D721Med (cell line): Measurements from ENCODE around the gene CCNB2.

Experiments used
- DNase-seq: peaks from one replicate; pipeline ENCODE4 v3.0.0; 2011; ENCODE audit warnings: low spot score; ENCODE audit not compliant: insufficient read length
- FAIRE-seq: peaks from 2 replicates; lab custom pipeline; 2011; peaks lifted over from hg19 to GRCh38; lab: Jason Lieb, UNC
- CTCF ChIP-seq: IDR thresholded peaks from 2 replicates; pipeline ENCODE4 v1.5.1; 2012; ENCODE audit warnings: mild to moderate bottlenecking, control low read depth; ENCODE audit not compliant: insufficient read depth; ENCODE audit errors: missing control alignments

Gene CCNB2

DNA sequence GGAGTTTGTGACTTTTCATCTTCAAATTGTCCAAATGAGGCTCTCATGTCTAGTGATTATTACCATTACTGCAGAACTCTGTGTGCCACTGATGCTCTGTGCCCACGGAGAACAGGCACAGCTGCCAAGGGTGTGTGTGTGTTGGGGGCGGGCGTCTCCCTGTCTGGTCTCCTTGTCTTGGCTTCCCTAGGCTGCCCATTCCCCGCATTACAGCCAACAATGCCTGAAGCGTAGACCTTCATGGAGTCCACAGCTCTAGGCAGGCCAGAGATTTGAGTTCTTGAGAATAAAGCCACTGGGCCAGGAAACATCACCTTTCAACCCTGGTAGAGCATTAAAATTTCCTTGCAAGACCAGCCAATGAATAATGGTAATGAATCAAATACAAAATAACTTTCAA is 42.7 kb downstream of the CCNB2 start:
- no peak for DNase-seq

DNA sequence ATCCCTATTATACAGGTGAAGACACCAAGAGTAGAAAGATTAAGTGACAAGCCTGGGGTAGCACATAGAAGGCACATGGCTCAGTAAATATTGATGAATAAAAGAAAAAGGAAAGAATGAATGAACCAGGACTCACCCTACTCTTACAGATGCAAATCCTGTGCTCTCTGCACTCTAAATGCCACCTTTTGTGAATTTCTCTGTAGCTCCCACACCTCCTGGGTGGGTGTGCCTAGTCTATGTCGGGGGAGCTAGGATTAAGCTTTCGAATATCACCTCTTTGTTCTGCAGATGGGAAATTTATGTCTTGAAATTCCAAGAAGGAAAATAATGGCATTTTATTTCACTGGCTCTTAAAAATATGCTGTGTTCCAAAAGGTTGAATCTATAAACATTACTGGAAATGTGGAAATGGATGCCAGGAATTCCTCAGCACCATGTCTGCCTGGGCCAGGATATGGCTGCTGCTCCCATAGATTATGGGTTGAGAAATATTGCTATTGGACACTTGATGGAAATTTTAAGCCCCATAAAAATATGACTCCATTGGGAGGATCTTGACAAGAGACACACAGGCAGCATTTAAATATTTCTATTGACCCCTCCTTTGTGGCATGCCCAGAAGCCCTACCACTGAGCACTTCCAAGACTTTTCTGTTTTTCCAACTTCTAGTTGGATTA is 43.3 kb downstream of the CCNB2 start:
- no peak for DNase-seq
- TF ChIP-seq CTCF: no peak
- FAIRE-seq: no peak

More for the DNA sequence above, 42.7 kb downstream of the CCNB2 start:
- no peak for FAIRE-seq
- no peak for TF ChIP-seq CTCF

GRCh38 chr15:59150185-59150584 is 45.2 kb downstream of the CCNB2 start:
- no peak for DNase-seq
- no peak for FAIRE-seq
- TF ChIP-seq CTCF: no peak

DNA sequence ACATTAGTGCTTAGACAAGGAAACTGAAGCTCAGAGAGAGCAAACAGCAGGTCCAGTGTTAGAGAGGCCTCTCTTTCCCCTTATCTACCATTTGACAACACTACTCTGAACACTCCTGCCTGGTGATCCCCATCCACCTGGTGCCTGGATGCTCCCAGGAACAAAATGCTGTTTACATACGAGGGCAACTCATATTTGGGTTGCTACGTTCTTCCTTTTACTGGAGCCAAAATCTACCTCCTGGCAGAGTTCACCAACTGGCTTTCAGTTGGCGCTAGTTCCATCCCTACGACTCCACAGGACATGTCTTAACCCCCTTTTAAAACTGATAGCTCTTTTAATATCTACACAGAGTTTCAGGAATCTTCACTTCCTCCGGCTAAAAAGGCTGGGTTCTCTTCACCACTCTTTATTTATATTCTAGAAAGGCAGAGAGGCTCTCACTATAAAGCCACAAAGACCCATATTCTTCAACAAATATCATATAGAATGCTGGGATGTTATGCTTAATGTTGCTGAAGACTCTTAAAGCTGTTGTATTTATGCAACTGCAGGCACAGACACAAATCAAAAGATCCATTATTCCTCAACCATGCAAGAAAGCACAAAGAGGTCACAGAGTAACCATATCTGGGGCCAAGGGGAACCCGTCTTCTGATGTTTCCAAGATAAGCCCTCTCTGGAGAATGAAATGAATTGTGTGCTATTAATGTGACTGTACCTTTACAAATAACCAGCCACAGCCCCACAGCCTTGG is 47.9 kb downstream of the CCNB2 start:
- TF ChIP-seq CTCF: no peak
- no peak for FAIRE-seq
- DNase-seq: no peak

DNA sequence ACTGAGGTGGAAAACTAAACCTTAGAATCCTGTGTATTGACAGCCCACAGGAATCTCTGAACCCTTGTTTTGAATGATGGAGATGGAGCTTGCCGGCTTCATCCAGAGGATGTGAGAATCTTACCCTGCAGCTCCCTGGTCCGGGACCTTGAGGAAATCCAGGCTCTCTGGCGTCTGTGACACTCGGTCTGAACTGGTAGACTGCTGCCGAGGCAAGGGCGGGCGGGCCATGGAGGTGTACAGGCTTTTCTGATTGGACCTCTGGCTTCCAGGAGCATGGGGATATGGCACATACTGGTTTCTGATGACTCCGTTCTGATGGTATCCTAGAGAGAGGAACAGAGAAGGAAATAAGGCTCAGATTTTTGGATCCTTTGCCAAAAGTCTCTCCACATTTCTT is 48.5 kb downstream of the CCNB2 start:
- FAIRE-seq (no peak), DNase-seq (no peak)
- TF ChIP-seq CTCF: no peak

GRCh38 chr15:59154243-59154642 is 49.3 kb downstream of the CCNB2 start:
- DNase-seq (no peak), FAIRE-seq (no peak)
- TF ChIP-seq CTCF: no peak

DNA sequence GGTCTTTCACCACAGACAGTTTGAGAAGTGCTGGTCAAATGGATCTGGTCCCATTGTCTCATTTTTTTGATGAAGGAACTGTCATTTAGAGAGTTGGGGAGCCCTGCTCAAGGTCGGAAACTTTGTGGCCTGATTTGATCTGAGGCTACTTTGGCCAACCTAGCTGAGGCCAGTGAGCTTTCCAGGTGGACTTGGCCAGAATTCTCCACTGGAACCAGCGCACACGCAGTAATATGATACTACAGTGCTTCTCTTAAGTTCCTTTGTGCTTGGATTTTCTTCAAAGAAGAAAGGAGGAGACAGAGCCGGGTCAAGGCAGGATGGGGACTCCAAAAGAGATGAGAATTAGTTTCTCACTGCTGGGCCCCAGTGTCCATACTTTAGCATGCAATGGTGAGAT is 50.5 kb downstream of the CCNB2 start:
- TF ChIP-seq CTCF: no peak
- FAIRE-seq: no peak
- DNase-seq: no peak
